Neural cell (in vitro differentiated cells): ENCODE results near the gene APBB1IP. TPM values are rescaled to one million over a fixed set of nuclear protein-coding genes. Genes with fewer than 3 reads are reported as not detected.

ENCODE experiments used
- H2AFZ ChIP-seq: fragments of 200-600, 300-800 bp; sonication (generic), shearing (Covaris generic); 2 replicates; pipeline ENCODE4 v1.6.0; 2014; ENCODE audit warnings: low read depth, mild to moderate bottlenecking, antibody characterized with exemption, low read length, moderate library complexity
- H3F3A ChIP-seq: fragments of 200-600 bp; shearing (Covaris generic); 2 replicates; pipeline ENCODE4 v1.6.1; 2016; ENCODE audit warnings: mild to moderate bottlenecking, moderate library complexity, mixed read lengths, antibody characterized with exemption, low read length; ENCODE audit not compliant: insufficient read depth, poor library complexity, severe bottlenecking
- H3K27ac ChIP-seq: fragments of 200-600, 300-800 bp; sonication (generic), shearing (Covaris generic); 2 replicates; pipeline ENCODE4 v1.5.1; 2014; ENCODE audit warnings: mild to moderate bottlenecking, low read length, moderate library complexity
- H3K27me3 ChIP-seq: fragments of 300-800, 200-600 bp; sonication (generic), shearing (Covaris generic); 2 replicates; pipeline ENCODE4 v1.6.0; 2014; ENCODE audit warnings: mild to moderate bottlenecking, low read depth, low read length, moderate library complexity; ENCODE audit not compliant: insufficient read depth
- H3K36me3 ChIP-seq: fragments of 300-800, 200-600 bp; sonication (generic), shearing (Covaris generic); 2 replicates; pipeline ENCODE4 v1.5.1; 2014; ENCODE audit warnings: mild to moderate bottlenecking, antibody characterized with exemption, low read length, moderate library complexity; ENCODE audit not compliant: insufficient read depth
- H3K4me2 ChIP-seq: fragments of 300-800, 200-600 bp; sonication (generic), shearing (Covaris generic); 2 replicates; pipeline ENCODE4 v1.6.0; 2014; ENCODE audit warnings: mild to moderate bottlenecking, low read length
- H3K4me3 ChIP-seq: fragments of 300-800, 200-600 bp; sonication (generic), shearing (Covaris generic); 2 replicates; pipeline ENCODE4 v1.5.1; 2014; ENCODE audit warnings: mild to moderate bottlenecking, low read length, moderate library complexity
- H3K79me2 ChIP-seq: fragments of 200-600 bp; shearing (Covaris generic); replicated peaks from 2 replicates; pipeline ENCODE4 v1.6.0; 2014; ENCODE audit warnings: mild to moderate bottlenecking, low read length, moderate library complexity; ENCODE audit not compliant: insufficient read depth
- H3K9ac ChIP-seq: fragments of 300-800, 200-600 bp; sonication (generic), shearing (Covaris generic); 2 replicates; pipeline ENCODE4 v1.6.1; 2016; ENCODE audit warnings: mild to moderate bottlenecking, low read length, mixed read lengths
- H3K9me2 ChIP-seq: fragments of 200-600 bp; shearing (Covaris generic); 2 replicates; pipeline ENCODE4 v1.6.1; 2016; ENCODE audit warnings: mild to moderate bottlenecking, low read length, mixed read lengths; ENCODE audit not compliant: insufficient read depth
- H3K9me3 ChIP-seq: fragments of 200-600, 300-800 bp; sonication (generic), shearing (Covaris generic); 2 replicates; pipeline ENCODE4 v1.6.1; 2016; ENCODE audit warnings: mild to moderate bottlenecking, mixed run types, low read length, moderate library complexity, mixed read lengths
- H4K20me1 ChIP-seq: fragments of 200-600 bp; shearing (Covaris generic); 2 replicates; pipeline ENCODE4 v1.6.1; 2016; ENCODE audit warnings: mild to moderate bottlenecking, mixed run types; ENCODE audit not compliant: insufficient read depth
- EP300 ChIP-seq: fragments of 450-650 bp; conservative IDR thresholded peaks from 2 replicates; pipeline ENCODE4 v1.6.1; 2014; ENCODE audit warnings: antibody characterized with exemption, mild to moderate bottlenecking, moderate library complexity; ENCODE audit not compliant: poor library complexity, severe bottlenecking
- EZH2 ChIP-seq: fragments of 200-600, 300-800 bp; shearing (Covaris generic), sonication (generic); IDR thresholded peaks from 2 replicates; pipeline ENCODE4 v1.6.1; 2014; ENCODE audit warnings: antibody characterized with exemption, low read length, borderline replicate concordance, mild to moderate bottlenecking; ENCODE audit not compliant: insufficient read depth, poor library complexity, severe bottlenecking
- MXI1 ChIP-seq: fragments of 450-650 bp; conservative IDR thresholded peaks from 2 replicates; pipeline ENCODE4 v1.6.1; 2014; ENCODE audit warnings: antibody characterized with exemption, mild to moderate bottlenecking; ENCODE audit not compliant: poor library complexity, severe bottlenecking
- POLR2AphosphoS5 ChIP-seq: IDR thresholded peaks from 2 replicates; pipeline ENCODE4 v1.6.1; 2012
- RAD21 ChIP-seq: fragments of 450-650 bp; conservative IDR thresholded peaks from 2 replicates; pipeline ENCODE4 v1.6.1; 2014; ENCODE audit warnings: antibody characterized with exemption, mild to moderate bottlenecking, moderate library complexity
- SMC3 ChIP-seq: fragments of 450-650 bp; conservative IDR thresholded peaks from 2 replicates; pipeline ENCODE4 v1.6.1; 2014; ENCODE audit warnings: antibody characterized with exemption, mild to moderate bottlenecking, moderate library complexity; ENCODE audit not compliant: poor library complexity
- TAF1 ChIP-seq: IDR thresholded peaks from 2 replicates; pipeline ENCODE4 v1.6.1; 2012; ENCODE audit warnings: low read depth
- polyA plus RNA-seq: library from polyadenylated mRNA; depleted of rRNA; stranded (reverse); fragments of >200 nt; gene quantifications from 2 replicates; pipeline ENCODE4 v1.2.3, GENCODE V29; 2014
- TF ChIP-seq, protein P1 (sequence below): IDR thresholded peaks from 2 replicates; pipeline ENCODE4 v1.6.1; 2012; ENCODE audit warnings: borderline replicate concordance
- TF ChIP-seq, protein P2 (sequence below): fragments of 450-650 bp; IDR thresholded peaks from 2 replicates; pipeline ENCODE4 v1.5.1; 2014; ENCODE audit warnings: antibody characterized with exemption, mild to moderate bottlenecking, moderate library complexity; ENCODE audit not compliant: poor library complexity, severe bottlenecking

The APBB1IP gene
- polyA plus RNA-seq, 1 donor from 2014 or later, result not detected

DNA sequence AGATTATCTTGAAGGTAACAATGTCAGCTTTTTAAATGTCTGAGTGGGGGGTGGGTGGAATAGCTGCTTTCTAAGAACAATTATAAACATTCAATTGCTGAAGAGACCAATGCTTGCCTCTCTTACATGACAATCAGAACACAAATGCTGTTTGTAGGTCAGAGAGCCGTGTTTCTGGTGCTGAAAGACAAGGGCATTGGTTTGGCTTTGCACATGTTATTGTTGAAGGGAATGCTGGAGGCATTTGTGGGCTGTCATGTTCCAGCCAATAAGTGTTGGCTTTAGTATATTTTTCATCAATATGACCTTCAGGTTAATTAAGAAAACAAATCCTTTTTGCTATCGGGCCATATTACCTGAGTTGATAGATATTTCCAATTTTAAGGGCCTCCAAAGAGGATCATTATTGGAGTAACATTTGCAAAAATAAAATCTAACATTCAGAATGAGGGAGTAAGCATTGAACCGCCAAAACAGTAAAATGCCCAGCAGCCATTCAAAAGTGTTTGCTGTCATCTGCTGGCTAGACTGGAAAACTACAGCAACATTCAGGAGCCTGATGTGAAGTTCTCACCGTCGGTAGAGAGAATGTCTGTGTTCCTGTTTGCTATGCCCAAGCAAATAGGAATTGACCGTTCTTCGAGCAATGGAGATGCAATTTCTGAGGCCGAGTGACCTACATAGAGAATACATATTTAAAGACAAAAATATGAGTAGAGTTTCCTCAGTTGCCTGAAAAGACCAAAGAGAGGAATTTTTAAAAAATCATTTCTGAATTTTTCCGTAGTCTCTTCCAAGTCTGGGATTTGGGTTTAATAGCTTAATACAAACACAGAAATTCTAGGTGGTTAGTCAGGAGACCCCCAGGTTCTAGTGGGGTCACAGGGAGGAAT is 118.9 kb downstream of the APBB1IP start:
- no peak overlapping the region for H3K9ac ChIP-seq
- no peaks in the 10 kb centered on the region for H4K20me1 ChIP-seq
- no peaks in the 10 kb centered on the region for H3K36me3 ChIP-seq
- no peaks in the 10 kb centered on the region for H3K27me3 ChIP-seq
- no peaks in the 10 kb centered on the region for H3F3A ChIP-seq
- H3K27ac ChIP-seq, result no peak overlapping the region
- H3K4me3 ChIP-seq, result no peak overlapping the region
- H2AFZ ChIP-seq, result no peak overlapping the region
- H3K9me2 ChIP-seq, result no peaks in the 10 kb centered on the region
- no peaks in the 10 kb centered on the region for H3K9me3 ChIP-seq
- H3K79me2 ChIP-seq, result no peaks in the 10 kb centered on the region
- no peak overlapping the region for H3K4me2 ChIP-seq
- TF ChIP-seq, protein P1, sequence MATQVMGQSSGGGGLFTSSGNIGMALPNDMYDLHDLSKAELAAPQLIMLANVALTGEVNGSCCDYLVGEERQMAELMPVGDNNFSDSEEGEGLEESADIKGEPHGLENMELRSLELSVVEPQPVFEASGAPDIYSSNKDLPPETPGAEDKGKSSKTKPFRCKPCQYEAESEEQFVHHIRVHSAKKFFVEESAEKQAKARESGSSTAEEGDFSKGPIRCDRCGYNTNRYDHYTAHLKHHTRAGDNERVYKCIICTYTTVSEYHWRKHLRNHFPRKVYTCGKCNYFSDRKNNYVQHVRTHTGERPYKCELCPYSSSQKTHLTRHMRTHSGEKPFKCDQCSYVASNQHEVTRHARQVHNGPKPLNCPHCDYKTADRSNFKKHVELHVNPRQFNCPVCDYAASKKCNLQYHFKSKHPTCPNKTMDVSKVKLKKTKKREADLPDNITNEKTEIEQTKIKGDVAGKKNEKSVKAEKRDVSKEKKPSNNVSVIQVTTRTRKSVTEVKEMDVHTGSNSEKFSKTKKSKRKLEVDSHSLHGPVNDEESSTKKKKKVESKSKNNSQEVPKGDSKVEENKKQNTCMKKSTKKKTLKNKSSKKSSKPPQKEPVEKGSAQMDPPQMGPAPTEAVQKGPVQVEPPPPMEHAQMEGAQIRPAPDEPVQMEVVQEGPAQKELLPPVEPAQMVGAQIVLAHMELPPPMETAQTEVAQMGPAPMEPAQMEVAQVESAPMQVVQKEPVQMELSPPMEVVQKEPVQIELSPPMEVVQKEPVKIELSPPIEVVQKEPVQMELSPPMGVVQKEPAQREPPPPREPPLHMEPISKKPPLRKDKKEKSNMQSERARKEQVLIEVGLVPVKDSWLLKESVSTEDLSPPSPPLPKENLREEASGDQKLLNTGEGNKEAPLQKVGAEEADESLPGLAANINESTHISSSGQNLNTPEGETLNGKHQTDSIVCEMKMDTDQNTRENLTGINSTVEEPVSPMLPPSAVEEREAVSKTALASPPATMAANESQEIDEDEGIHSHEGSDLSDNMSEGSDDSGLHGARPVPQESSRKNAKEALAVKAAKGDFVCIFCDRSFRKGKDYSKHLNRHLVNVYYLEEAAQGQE, result no peak
- TF ChIP-seq SMC3 (peak; percentile 98), TAF1 (no peak), POLR2AphosphoS5 (no peak), EP300 (no peak), RAD21 (peak; percentile 98), MXI1 (no peak), EZH2 (no peak)
- TF ChIP-seq, protein P2, sequence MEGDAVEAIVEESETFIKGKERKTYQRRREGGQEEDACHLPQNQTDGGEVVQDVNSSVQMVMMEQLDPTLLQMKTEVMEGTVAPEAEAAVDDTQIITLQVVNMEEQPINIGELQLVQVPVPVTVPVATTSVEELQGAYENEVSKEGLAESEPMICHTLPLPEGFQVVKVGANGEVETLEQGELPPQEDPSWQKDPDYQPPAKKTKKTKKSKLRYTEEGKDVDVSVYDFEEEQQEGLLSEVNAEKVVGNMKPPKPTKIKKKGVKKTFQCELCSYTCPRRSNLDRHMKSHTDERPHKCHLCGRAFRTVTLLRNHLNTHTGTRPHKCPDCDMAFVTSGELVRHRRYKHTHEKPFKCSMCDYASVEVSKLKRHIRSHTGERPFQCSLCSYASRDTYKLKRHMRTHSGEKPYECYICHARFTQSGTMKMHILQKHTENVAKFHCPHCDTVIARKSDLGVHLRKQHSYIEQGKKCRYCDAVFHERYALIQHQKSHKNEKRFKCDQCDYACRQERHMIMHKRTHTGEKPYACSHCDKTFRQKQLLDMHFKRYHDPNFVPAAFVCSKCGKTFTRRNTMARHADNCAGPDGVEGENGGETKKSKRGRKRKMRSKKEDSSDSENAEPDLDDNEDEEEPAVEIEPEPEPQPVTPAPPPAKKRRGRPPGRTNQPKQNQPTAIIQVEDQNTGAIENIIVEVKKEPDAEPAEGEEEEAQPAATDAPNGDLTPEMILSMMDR, result peak; percentile 97

DNA sequence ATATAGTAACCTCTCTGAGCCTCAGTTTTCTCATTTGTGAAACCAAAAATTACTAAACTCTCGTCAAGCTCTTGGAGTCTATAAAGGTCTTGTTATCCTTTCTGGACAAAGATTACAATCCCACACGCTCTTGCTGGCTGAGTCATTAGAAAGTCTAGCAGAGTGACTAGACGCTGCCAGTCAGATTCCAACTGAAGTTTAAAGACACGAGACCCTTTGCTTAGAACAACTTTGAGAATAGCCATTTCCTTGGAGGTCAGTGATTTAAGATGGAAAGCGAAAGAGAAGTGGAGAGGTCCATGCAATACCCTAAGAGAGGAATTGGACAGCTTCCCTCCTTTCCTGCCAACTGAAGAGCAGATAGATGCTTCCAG is 119.5 kb downstream of the APBB1IP start:
- Histone ChIP-seq H3K4me3 (no peak overlapping the region), H3K9me2 (no peaks in the 10 kb centered on the region), H3K36me3 (no peaks in the 10 kb centered on the region), H3K4me2 (no peak overlapping the region), H3K9me3 (no peaks in the 10 kb centered on the region), H3K79me2 (no peaks in the 10 kb centered on the region), H3K27ac (no peak overlapping the region), H3K9ac (no peak overlapping the region), H3F3A (no peaks in the 10 kb centered on the region), H3K27me3 (no peaks in the 10 kb centered on the region), H4K20me1 (no peaks in the 10 kb centered on the region), H2AFZ (no peak overlapping the region)
- TF ChIP-seq EZH2, result no peak
- TF ChIP-seq, protein P1, result no peak
- no peak for TF ChIP-seq MXI1
- no peak for TF ChIP-seq EP300
- no peak for TF ChIP-seq SMC3
- TF ChIP-seq, protein P2, result no peak
- no peak for TF ChIP-seq RAD21
- no peak for TF ChIP-seq POLR2AphosphoS5
- no peak for TF ChIP-seq TAF1
